B cell (primary cell): ENCODE measurements around the gene CD93. TPM values are rescaled to one million over a fixed set of nuclear protein-coding genes. Genes with fewer than 3 reads are reported as not detected.

Experiments
- ATAC-seq: fragments of 200-7000 bp; cut with Tn5 transposase; one replicate; pipeline ENCODE4 v1.10.0; 2021; ENCODE audit warnings: low read depth, mild to moderate bottlenecking, moderate number of reproducible peaks, moderate library complexity
- CTCF ChIA-PET: fragments of 350-600 bp; sonication (Branson Sonifier 250); formaldehyde crosslinking; loops from one replicate; lab custom pipeline; 2021; ENCODE audit warnings: antibody characterized with exemption, inconsistent platforms; lab: Charles Lee
- POLR2A ChIA-PET: fragments of 350-600 bp; sonication (Branson Sonifier 250); formaldehyde crosslinking; loops from one replicate; lab custom pipeline; 2021; ENCODE audit warnings: antibody characterized with exemption; lab: Charles Lee
- DNase-seq: peaks from one replicate; pipeline ENCODE4 v3.0.0; 2013
- H2AFZ ChIP-seq: 2 replicates; pipeline ENCODE4 v1.6.1; 2012; ENCODE audit warnings: mild to moderate bottlenecking, low read depth, low read length; ENCODE audit not compliant: insufficient read depth, poor library complexity, severe bottlenecking
- H3K27ac ChIP-seq, 2 donors: 1 replicate in 1 of 2; 2 replicates in 1 of 2; pipeline ENCODE4 v1.5.1; 2012 to 2013; ENCODE audit warnings: low read length in 2 of 2, mild to moderate bottlenecking in 2 of 2, moderate library complexity in 1 of 2
- H3K27me3 ChIP-seq, 4 experiments: fragments of 200-600 bp in 1 of 4; sonication (generic) in 1 of 4; replicated peaks in 1 of 4; 1 replicate in 2 of 4; 2 replicates in 2 of 4; pipeline versions ENCODE4 v1.6.1 to v1.7.0; 2013 to 2016; ENCODE audit warnings: low read length in 3 of 4, mild to moderate bottlenecking in 2 of 4, mixed read lengths in 1 of 4, moderate library complexity in 1 of 4; ENCODE audit not compliant: insufficient read depth in 4 of 4, control insufficient read depth in 3 of 4; ENCODE audit errors: control extremely low read depth in 1 of 4
- H3K36me3 ChIP-seq, 2 experiments: replicated peaks in 1 of 2; 1 replicate in 1 of 2; 2 replicates in 1 of 2; pipeline versions ENCODE4 v1.6.1 to v1.7.1; 2013; ENCODE audit warnings: low read length in 1 of 2; ENCODE audit not compliant: insufficient read depth in 2 of 2, control insufficient read depth in 1 of 2; ENCODE audit errors: control extremely low read depth in 1 of 2, extremely low read depth in 1 of 2
- H3K4me1 ChIP-seq, 2 donors: fragments of 200-600 bp in 1 of 2; sonication (generic) in 1 of 2; 1 replicate in 1 of 2; 2 replicates in 1 of 2; pipeline versions ENCODE4 v1.5.1 to v1.6.1; 2013 to 2017; ENCODE audit warnings: low read length in 2 of 2; ENCODE audit not compliant: control insufficient read depth in 2 of 2, insufficient read depth in 2 of 2
- H3K4me2 ChIP-seq: replicated peaks from 2 replicates; pipeline ENCODE3; 2012; ENCODE audit warnings: mild to moderate bottlenecking, low read depth, low read length; ENCODE audit not compliant: poor library complexity, severe bottlenecking
- H3K4me3 ChIP-seq, 5 experiments: fragments of 200-600 bp in 1 of 5; sonication (generic) in 1 of 5; 1 replicate in 3 of 5; 2 replicates in 2 of 5; pipeline versions ENCODE4 v1.5.1 to v1.7.0; 2011 to 2016; ENCODE audit warnings: low read length in 4 of 5, mild to moderate bottlenecking in 4 of 5, low read depth in 2 of 5, control low read depth in 1 of 5, moderate library complexity in 1 of 5; ENCODE audit not compliant: insufficient read depth in 1 of 5; ENCODE audit errors: control extremely low read depth in 1 of 5, extremely low read depth in 1 of 5
- H3K79me2 ChIP-seq: fragments of 200-600 bp; sonication (generic); one replicate; pipeline ENCODE4 v1.6.0; 2016; ENCODE audit warnings: low read length; ENCODE audit not compliant: control insufficient read depth, insufficient read depth
- H3K9ac ChIP-seq: fragments of 200-600 bp; sonication (generic); 2 replicates; pipeline ENCODE4 v1.6.1; 2017; ENCODE audit warnings: mild to moderate bottlenecking, low read length, moderate library complexity
- H3K9me3 ChIP-seq, 3 donors: one replicate each; pipeline versions ENCODE4 v1.6.1 to v1.7.1; 2013; ENCODE audit warnings: low read length in 2 of 3; ENCODE audit not compliant: control insufficient read depth in 2 of 3, insufficient read depth in 1 of 3; ENCODE audit errors: control extremely low read depth in 1 of 3
- H4K20me1 ChIP-seq: 2 replicates; pipeline ENCODE4 v1.6.0; 2012; ENCODE audit warnings: mild to moderate bottlenecking, low read length; ENCODE audit not compliant: insufficient read depth, control insufficient read depth, poor library complexity, severe bottlenecking
- H3K27ac Mint-ChIP-seq: one replicate; pipeline ENCODE4 v1.8.0; 2021; ENCODE audit warnings: mixed read lengths
- H3K27me3 Mint-ChIP-seq: one replicate; pipeline ENCODE4 v1.8.0; 2021; ENCODE audit warnings: mixed read lengths
- H3K4me1 Mint-ChIP-seq: one replicate; pipeline ENCODE4 v1.8.0; 2021; ENCODE audit warnings: mixed read lengths
- H3K4me3 Mint-ChIP-seq: one replicate; pipeline ENCODE4 v1.8.0; 2021; ENCODE audit warnings: mixed read lengths
- H3K9me3 Mint-ChIP-seq: one replicate; pipeline ENCODE4 v1.8.0; 2022; ENCODE audit warnings: mixed read lengths; ENCODE audit not compliant: insufficient read depth
- CTCF ChIP-seq: fragments of 200-600 bp; IDR thresholded peaks from one replicate; pipeline ENCODE4 v1.8.0; 2022; ENCODE audit warnings: antibody characterized with exemption, mild to moderate bottlenecking
- EZH2 ChIP-seq: IDR thresholded peaks from 2 replicates; pipeline ENCODE4 v1.6.1; 2012; ENCODE audit warnings: borderline replicate concordance, low read depth, mild to moderate bottlenecking, moderate library complexity, low read length; ENCODE audit not compliant: insufficient read depth, poor library complexity, severe bottlenecking
- WGBS: methylation state at CpG from one replicate; pipeline ENCODE4 v1.1.5; 2013; ENCODE audit warnings: missing lambda C conversion rate; ENCODE audit not compliant: insufficient coverage; 5-methylcytosine and 5-hydroxymethylcytosine counted together
- intact Hi-C: fragments of 100-400 bp; cut with micrococcal nuclease; formaldehyde crosslinking; loops from one replicate; pipeline ENCODE4 v1.10.0; 2022
- polyA plus RNA-seq: library from polyadenylated mRNA; depleted of rRNA; stranded (reverse); fragments of >200 nt; gene quantifications from 2 replicates; pipeline ENCODE4 v1.2.3, GENCODE V29; 2012
- total RNA-seq, 2 donors: library from RNA; stranded (reverse); fragments of 120-200 nt in 1 of 2; gene quantifications; 1 replicate in 1 of 2; 2 replicates in 1 of 2; pipeline versions ENCODE4 v1.2.3 to v1.2.4, GENCODE V29; 2013 to 2022

The CD93 gene
- total and polyA plus RNA-seq, 2 donors (not counting 1 experiment from before 2014, with no cell fraction given) = 0.12 to 0.51 TPM

GRCh38 chr20:23128461-23129125 is 42.5 kb upstream of the CD93 start:
- Histone ChIP-seq H3K9ac (no peak overlapping the region), H2AFZ (no peak overlapping the region), H3K27me3 (no peaks in the 10 kb centered on the region), H3K4me3 (no peak overlapping the region), H3K79me2 (no peaks in the 10 kb centered on the region), H3K27ac (no peak overlapping the region), H3K4me2 (no peak overlapping the region), H3K4me1 (peaks cover 0 to 15% of the 10 kb centered on the region in 2 donors), H4K20me1 (no peaks in the 10 kb centered on the region), H3K9me3 (peaks cover 0 to 11% (median 0%) of the 10 kb centered on the region in 3 donors), H3K36me3 (no peaks in the 10 kb centered on the region)
- DNase-seq (no peak), ATAC-seq (no peak)
- Mint-ChIP-seq H3K27me3 (peaks cover 2% of the 10 kb centered on the region), H3K27ac (no peak overlapping the region), H3K9me3 (no peaks in the 10 kb centered on the region), H3K4me3 (no peak overlapping the region), H3K4me1 (peaks cover 3% of the 10 kb centered on the region)
- ChIA-PET CTCF (no interaction called here), POLR2A (no interaction called here)
- intact Hi-C loops = no loop called here
- WGBS = 83% methylated on average over 12 of the region's 13 CpGs
- TF ChIP-seq EZH2 (no peak), CTCF (no peak)

GRCh38 chr20:23127506-23128279 is 41.6 kb upstream of the CD93 start:
- intact Hi-C loops = no loop called here
- H4K20me1 ChIP-seq = no peaks in the 10 kb centered on the region
- CTCF ChIA-PET = no interaction called here
- no peak for TF ChIP-seq EZH2
- TF ChIP-seq CTCF = no peak
- H3K27ac ChIP-seq = no peak overlapping the region
- H3K27ac Mint-ChIP-seq = no peak overlapping the region
- H2AFZ ChIP-seq = no peak overlapping the region
- no peaks in the 10 kb centered on the region for H3K27me3 ChIP-seq
- H3K27me3 Mint-ChIP-seq = peaks cover 5% of the 10 kb centered on the region
- peaks cover 4% of the 10 kb centered on the region for H3K4me1 Mint-ChIP-seq
- peaks cover 0 to 11% (median 0%) of the 10 kb centered on the region in 3 donors for H3K9me3 ChIP-seq
- H3K4me2 ChIP-seq = no peak overlapping the region
- WGBS = 94% methylated on average over 13 of the region's 14 CpGs
- H3K9me3 Mint-ChIP-seq = no peaks in the 10 kb centered on the region
- no peaks in the 10 kb centered on the region for H3K79me2 ChIP-seq
- no peak overlapping the region for H3K4me3 ChIP-seq
- H3K9ac ChIP-seq = no peak overlapping the region
- H3K36me3 ChIP-seq = no peaks in the 10 kb centered on the region
- H3K4me3 Mint-ChIP-seq = no peak overlapping the region
- no peak for DNase-seq
- POLR2A ChIA-PET = no interaction called here
- ATAC-seq = no peak
- H3K4me1 ChIP-seq = peaks cover 0 to 15% of the 10 kb centered on the region in 2 donors
